Activated naive CD4-positive, alpha-beta T cell treated with anti-CD3 and anti-CD28 coated beads, Interleukin-2, amount 50 U/mL, for 24 hours (primary cell): ENCODE data around the gene ECI1.
"Not testable (repeated sequence)": the region's sequence is repeated elsewhere in the genome, so short reads cannot be mapped to it uniquely, and the experiment has no call there.

Source experiments
- H3K27ac Mint-ChIP-seq: one replicate; pipeline ENCODE4 v1.8.0; 2021; ENCODE audit warnings: mild to moderate bottlenecking, mixed read lengths
- H3K27me3 Mint-ChIP-seq: one replicate; pipeline ENCODE4 v1.8.0; 2021; ENCODE audit warnings: mixed read lengths
- H3K36me3 Mint-ChIP-seq: one replicate; pipeline ENCODE4 v1.8.0; 2021; ENCODE audit warnings: mixed read lengths
- H3K4me1 Mint-ChIP-seq: one replicate; pipeline ENCODE4 v1.8.0; 2021; ENCODE audit warnings: mixed read lengths
- H3K4me3 Mint-ChIP-seq: one replicate; pipeline ENCODE4 v1.8.0; 2021; ENCODE audit warnings: mild to moderate bottlenecking, mixed read lengths
- H3K9me3 Mint-ChIP-seq: one replicate; pipeline ENCODE4 v1.8.0; 2021; ENCODE audit warnings: mixed read lengths

The ECI1 gene

GRCh38 chr16:2205104-2205966 is 46.1 kb downstream of the ECI1 start, which contains the start of gene MLST8:
MLST8 (plus strand) TSS chr16:2205454; CDS start chr16:2206086, 632 bp downstream.
- H3K27ac Mint-ChIP-seq = peak within 1 kb of the TSS; percentile 92
- H3K4me1 Mint-ChIP-seq = peaks cover 20% of the 10 kb centered on the region
- peaks cover 6% of the 10 kb centered on the region for H3K36me3 Mint-ChIP-seq
- H3K27me3 Mint-ChIP-seq = no peaks in the 10 kb centered on the region
- peak within 1 kb of the TSS; percentile 90 for H3K4me3 Mint-ChIP-seq
- no peaks in the 10 kb centered on the region for H3K9me3 Mint-ChIP-seq

- peaks cover 20% of the 10 kb centered on the region for H3K4me1 Mint-ChIP-seq
Measured at GRCh38 chr16:2204416-2205103, 46.8 kb downstream of the ECI1 start.

GRCh38 chr16:2203119-2203688 is 48.2 kb downstream of the ECI1 start:
- H3K4me1 Mint-ChIP-seq = peaks cover 20% of the 10 kb centered on the region
- H3K4me3 Mint-ChIP-seq = peak overlapping the region; percentile 66
- not testable (repeated sequence) for H3K27me3 Mint-ChIP-seq, H3K9me3 Mint-ChIP-seq, H3K36me3 Mint-ChIP-seq
- peak overlapping the region; percentile 74 for H3K27ac Mint-ChIP-seq

More at GRCh38 chr16:2204416-2205103, 46.8 kb downstream of the ECI1 start:
- Mint-ChIP-seq H3K27me3 (no peaks in the 10 kb centered on the region), H3K9me3 (no peaks in the 10 kb centered on the region), H3K36me3 (peaks cover 6% of the 10 kb centered on the region), H3K4me3 (peak overlapping the region; percentile 83), H3K27ac (peak overlapping the region; percentile 82)

- Mint-ChIP-seq H3K9me3 (no peaks in the 10 kb centered on the region), H3K36me3 (no peaks in the 10 kb centered on the region), H3K27ac (no peak overlapping the region), H3K4me3 (no peak overlapping the region), H3K4me1 (peaks cover 6% of the 10 kb centered on the region), H3K27me3 (peaks cover 5% of the 10 kb centered on the region)
Measured at GRCh38 chr16:2200313-2200712, 51.1 kb downstream of the ECI1 start.

- Mint-ChIP-seq H3K4me1 (peaks cover 10% of the 10 kb centered on the region), H3K4me3 (no peak overlapping the region), H3K9me3 (no peaks in the 10 kb centered on the region), H3K36me3 (no peaks in the 10 kb centered on the region), H3K27me3 (peaks cover 9% of the 10 kb centered on the region), H3K27ac (no peak overlapping the region)
Measured at GRCh38 chr16:2199621-2200139, 51.7 kb downstream of the ECI1 start.

- no peaks in the 10 kb centered on the region for H3K9me3 Mint-ChIP-seq
Measured at GRCh38 chr16:2199095-2199494, 52.3 kb downstream of the ECI1 start.

GRCh38 chr16:2198283-2198682 is 53.1 kb downstream of the ECI1 start:
- Mint-ChIP-seq H3K9me3 (no peaks in the 10 kb centered on the region), H3K27ac (no peak overlapping the region), H3K27me3 (peaks cover 9% of the 10 kb centered on the region), H3K4me3 (peak overlapping the region; percentile 59), H3K4me1 (peaks cover 4% of the 10 kb centered on the region), H3K36me3 (no peaks in the 10 kb centered on the region)

More at GRCh38 chr16:2199095-2199494, 52.3 kb downstream of the ECI1 start:
- H3K4me3 Mint-ChIP-seq = no peak overlapping the region
- H3K27ac Mint-ChIP-seq = no peak overlapping the region
- H3K36me3 Mint-ChIP-seq = no peaks in the 10 kb centered on the region
- peaks cover 4% of the 10 kb centered on the region for H3K4me1 Mint-ChIP-seq
- H3K27me3 Mint-ChIP-seq = peaks cover 9% of the 10 kb centered on the region

- Mint-ChIP-seq H3K27me3 (peaks cover 9% of the 10 kb centered on the region), H3K36me3 (no peaks in the 10 kb centered on the region), H3K27ac (no peak overlapping the region), H3K9me3 (no peaks in the 10 kb centered on the region), H3K4me3 (peak overlapping the region; percentile 59), H3K4me1 (peaks cover 4% of the 10 kb centered on the region)
Measured at GRCh38 chr16:2197765-2198164, 53.6 kb downstream of the ECI1 start.

- Mint-ChIP-seq H3K36me3 (no peaks in the 10 kb centered on the region), H3K9me3 (no peaks in the 10 kb centered on the region), H3K4me1 (peaks cover 4% of the 10 kb centered on the region), H3K27me3 (peaks cover 9% of the 10 kb centered on the region), H3K4me3 (peak overlapping the region; percentile 59), H3K27ac (no peak overlapping the region)
Measured at GRCh38 chr16:2196981-2197511, 54.3 kb downstream of the ECI1 start.

- Mint-ChIP-seq H3K4me1 (peaks cover 4% of the 10 kb centered on the region), H3K4me3 (peak within 1 kb of the TSS; percentile 59), H3K36me3 (no peaks in the 10 kb centered on the region), H3K27ac (no peak within 1 kb of the TSS), H3K9me3 (no peaks in the 10 kb centered on the region), H3K27me3 (peaks cover 9% of the 10 kb centered on the region)
Measured at GRCh38 chr16:2196162-2196980, 55.0 kb downstream of the ECI1 start, which contains the start of gene CASKIN1. CASKIN1 (minus strand) TSS chr16:2196605; CDS start chr16:2196432, 173 bp downstream.

- Mint-ChIP-seq H3K36me3 (no peaks in the 10 kb centered on the region), H3K27ac (no peak overlapping the region), H3K4me3 (peak overlapping the region; percentile 36), H3K27me3 (peaks cover 9% of the 10 kb centered on the region), H3K9me3 (no peaks in the 10 kb centered on the region), H3K4me1 (peaks cover 4% of the 10 kb centered on the region)
Measured at GRCh38 chr16:2195322-2196161, 55.8 kb downstream of the ECI1 start.

GRCh38 chr16:2194852-2195321 is 56.5 kb downstream of the ECI1 start:
- Mint-ChIP-seq H3K27ac (no peak overlapping the region), H3K4me1 (peaks cover 4% of the 10 kb centered on the region), H3K4me3 (peak overlapping the region; percentile 36), H3K9me3 (no peaks in the 10 kb centered on the region), H3K27me3 (peaks cover 9% of the 10 kb centered on the region), H3K36me3 (no peaks in the 10 kb centered on the region)

GRCh38 chr16:2194166-2194834 is 57.1 kb downstream of the ECI1 start:
- Mint-ChIP-seq H3K36me3 (no peaks in the 10 kb centered on the region), H3K4me1 (peaks cover 4% of the 10 kb centered on the region), H3K27ac (no peak overlapping the region), H3K4me3 (no peak overlapping the region), H3K27me3 (peaks cover 9% of the 10 kb centered on the region), H3K9me3 (no peaks in the 10 kb centered on the region)

GRCh38 chr16:2191446-2191706 is 60.0 kb downstream of the ECI1 start:
- peaks cover 4% of the 10 kb centered on the region for H3K27me3 Mint-ChIP-seq
- H3K27ac Mint-ChIP-seq = no peak overlapping the region
- no peak overlapping the region for H3K4me3 Mint-ChIP-seq
- H3K36me3 Mint-ChIP-seq = no peaks in the 10 kb centered on the region
- peaks cover 4% of the 10 kb centered on the region for H3K4me1 Mint-ChIP-seq
- no peaks in the 10 kb centered on the region for H3K9me3 Mint-ChIP-seq
